ENCODE measurements around the gene MAB21L4.
"Not testable (repeated sequence)": the region's sequence is repeated elsewhere in the genome, so short reads cannot be mapped to it uniquely, and the experiment has no call there.

MAB21L4 gene

DNA sequence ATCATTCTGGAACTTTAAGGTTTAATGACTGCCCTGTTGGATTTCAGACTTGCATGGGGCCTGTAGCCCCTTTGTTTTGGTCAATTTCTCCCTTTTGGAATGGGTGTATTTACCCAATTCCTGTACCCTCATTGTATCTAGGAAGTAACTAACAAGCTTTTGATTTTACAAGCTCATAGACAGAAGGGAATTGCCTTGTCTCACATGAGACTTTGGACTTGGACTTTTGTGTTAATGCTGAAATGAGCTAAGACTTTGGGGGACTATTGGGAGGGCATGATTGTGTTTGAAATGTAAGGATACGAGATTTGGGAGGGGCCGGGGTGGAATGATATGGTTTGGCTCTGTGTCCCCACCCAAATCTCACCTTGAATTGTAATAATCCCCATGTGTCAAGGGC lies 49.6 kb downstream of the MAB21L4 start:
- not testable (repeated sequence) for H3K27me3 ChIP-seq (ENCODE audit: control insufficient read depth, insufficient read depth, low read length); H3K4me3 ChIP-seq (ENCODE audit: low read length); H3K4me1 ChIP-seq (ENCODE audit: control insufficient read depth, insufficient read depth, low read length); H3K9ac ChIP-seq (ENCODE audit: low read length); H3K36me3 ChIP-seq (ENCODE audit: control insufficient read depth, insufficient read depth, low read length); H3K27ac ChIP-seq (ENCODE audit: low read depth, low read length)

- H3K4me3 ChIP-seq (ENCODE audit: low read length): no peak overlapping the region
- peaks cover 3% of the 10 kb centered on the region for H3K27me3 ChIP-seq (ENCODE audit: control insufficient read depth, insufficient read depth, low read length)
- H3K27ac ChIP-seq (ENCODE audit: low read depth, low read length): no peak overlapping the region
- H3K4me1 ChIP-seq (ENCODE audit: control insufficient read depth, insufficient read depth, low read length): peaks cover 3% of the 10 kb centered on the region
- H3K36me3 ChIP-seq (ENCODE audit: control insufficient read depth, insufficient read depth, low read length): no peaks in the 10 kb centered on the region
- H3K9ac ChIP-seq (ENCODE audit: low read length): no peak overlapping the region
Measured at GRCh38 chr2:240840435-240841060, 55.4 kb downstream of the MAB21L4 start.

- H3K27me3 ChIP-seq (ENCODE audit: control insufficient read depth, insufficient read depth, low read length): peaks cover 3% of the 10 kb centered on the region
- H3K4me1 ChIP-seq (ENCODE audit: control insufficient read depth, insufficient read depth, low read length): peaks cover 3% of the 10 kb centered on the region
- no peak overlapping the region for H3K4me3 ChIP-seq (ENCODE audit: low read length)
- no peak overlapping the region for H3K27ac ChIP-seq (ENCODE audit: low read depth, low read length)
- H3K36me3 ChIP-seq (ENCODE audit: control insufficient read depth, insufficient read depth, low read length): no peaks in the 10 kb centered on the region
- H3K9ac ChIP-seq (ENCODE audit: low read length): no peak overlapping the region
Measured at GRCh38 chr2:240839152-240840143, 56.5 kb downstream of the MAB21L4 start.

DNA sequence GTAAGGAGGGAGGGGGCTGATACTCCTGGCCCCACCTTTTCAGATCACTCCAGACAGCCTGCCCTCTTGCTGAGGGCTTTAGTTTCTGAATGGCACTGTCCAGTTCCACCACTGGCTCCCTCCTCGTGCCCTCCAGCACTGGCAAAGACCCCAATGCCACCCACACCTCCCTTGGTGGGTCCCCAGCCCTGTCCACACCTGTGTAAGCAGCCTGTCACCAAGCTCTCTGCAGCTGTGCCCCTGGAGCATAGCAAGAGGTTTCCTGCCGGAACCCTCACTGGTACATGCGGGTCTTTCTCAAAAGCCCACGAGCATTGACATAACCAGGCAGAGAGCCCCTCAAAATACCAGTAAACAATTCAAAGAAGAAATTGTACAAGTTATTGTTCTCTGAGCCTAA lies 58.3 kb downstream of the MAB21L4 start:
- Histone ChIP-seq H3K4me3 (ENCODE audit: low read length) (no peak overlapping the region), H3K4me1 (ENCODE audit: control insufficient read depth, insufficient read depth, low read length) (peaks cover 3% of the 10 kb centered on the region), H3K27ac (ENCODE audit: low read depth, low read length) (no peak overlapping the region), H3K9ac (ENCODE audit: low read length) (no peak overlapping the region), H3K36me3 (ENCODE audit: control insufficient read depth, insufficient read depth, low read length) (no peaks in the 10 kb centered on the region), H3K27me3 (ENCODE audit: control insufficient read depth, insufficient read depth, low read length) (peaks cover 3% of the 10 kb centered on the region)

GRCh38 chr2:240836781-240837467 lies 59.0 kb downstream of the MAB21L4 start:
- H3K27me3 ChIP-seq (ENCODE audit: control insufficient read depth, insufficient read depth, low read length): peaks cover 3% of the 10 kb centered on the region
- H3K36me3 ChIP-seq (ENCODE audit: control insufficient read depth, insufficient read depth, low read length): no peaks in the 10 kb centered on the region
- no peak overlapping the region for H3K4me3 ChIP-seq (ENCODE audit: low read length)
- peaks cover 4% of the 10 kb centered on the region for H3K4me1 ChIP-seq (ENCODE audit: control insufficient read depth, insufficient read depth, low read length)
- H3K27ac ChIP-seq (ENCODE audit: low read depth, low read length): no peak overlapping the region
- H3K9ac ChIP-seq (ENCODE audit: low read length): no peak overlapping the region
